SU-DHL-6 (cell line): ENCODE data around the gene GCM1.

ENCODE experiments used
- EZH2phosphoT487 ChIP-seq: fragments of 200-600 bp; sonication (generic), shearing (Covaris generic); conservative IDR thresholded peaks from 2 replicates; pipeline ENCODE4 v1.6.1; 2018; ENCODE audit warnings: mild to moderate bottlenecking, antibody characterized with exemption, low read length, moderate library complexity, mixed read lengths
- TF ChIP-seq, protein P1 (sequence below): fragments of 200-600 bp; sonication (generic); IDR thresholded peaks from one replicate; pipeline ENCODE4 v1.5.1; 2017; ENCODE audit warnings: antibody characterized with exemption, mild to moderate bottlenecking, low read length, moderate library complexity; ENCODE audit not compliant: insufficient read depth, poor library complexity, severe bottlenecking

DNA sequence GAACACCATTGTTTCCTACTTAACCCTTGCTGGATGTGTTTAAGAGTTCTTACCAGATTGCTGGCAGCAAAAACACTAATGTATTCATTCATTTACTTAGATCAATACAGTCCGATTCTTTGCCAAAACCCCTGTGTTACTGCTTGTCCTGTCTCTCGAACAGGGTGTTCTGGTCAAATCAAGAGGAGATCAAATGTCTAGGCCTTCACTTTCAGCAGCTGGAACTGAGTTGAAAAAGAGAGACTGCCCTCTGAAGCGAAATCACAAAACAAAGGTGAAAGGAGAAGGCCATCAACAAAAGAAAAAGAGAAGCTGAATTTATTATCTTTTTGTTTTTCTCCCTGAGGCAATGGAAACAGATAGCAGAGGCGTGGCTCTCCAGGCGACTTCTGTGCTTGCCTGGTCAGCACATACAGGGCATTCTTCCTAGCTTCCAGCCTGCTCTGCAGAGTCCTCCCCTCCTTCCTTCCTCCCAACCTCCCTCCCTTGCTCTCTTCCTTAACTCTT, 44.1 kb upstream of the GCM1 start:
- TF ChIP-seq, protein P1, sequence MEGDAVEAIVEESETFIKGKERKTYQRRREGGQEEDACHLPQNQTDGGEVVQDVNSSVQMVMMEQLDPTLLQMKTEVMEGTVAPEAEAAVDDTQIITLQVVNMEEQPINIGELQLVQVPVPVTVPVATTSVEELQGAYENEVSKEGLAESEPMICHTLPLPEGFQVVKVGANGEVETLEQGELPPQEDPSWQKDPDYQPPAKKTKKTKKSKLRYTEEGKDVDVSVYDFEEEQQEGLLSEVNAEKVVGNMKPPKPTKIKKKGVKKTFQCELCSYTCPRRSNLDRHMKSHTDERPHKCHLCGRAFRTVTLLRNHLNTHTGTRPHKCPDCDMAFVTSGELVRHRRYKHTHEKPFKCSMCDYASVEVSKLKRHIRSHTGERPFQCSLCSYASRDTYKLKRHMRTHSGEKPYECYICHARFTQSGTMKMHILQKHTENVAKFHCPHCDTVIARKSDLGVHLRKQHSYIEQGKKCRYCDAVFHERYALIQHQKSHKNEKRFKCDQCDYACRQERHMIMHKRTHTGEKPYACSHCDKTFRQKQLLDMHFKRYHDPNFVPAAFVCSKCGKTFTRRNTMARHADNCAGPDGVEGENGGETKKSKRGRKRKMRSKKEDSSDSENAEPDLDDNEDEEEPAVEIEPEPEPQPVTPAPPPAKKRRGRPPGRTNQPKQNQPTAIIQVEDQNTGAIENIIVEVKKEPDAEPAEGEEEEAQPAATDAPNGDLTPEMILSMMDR: no peak
- no peak for TF ChIP-seq EZH2phosphoT487
